G401 (cell line): ENCODE data around the gene SGPL1. TPM values are rescaled to one million over a fixed set of nuclear protein-coding genes. Genes with fewer than 3 reads are reported as not detected.

Source experiments
- DNase-seq: peaks from one replicate; pipeline ENCODE4 v3.0.0-alpha.2; 2015; ENCODE audit warnings: low spot score
- in situ Hi-C: cut with HindIII; loops from 2 replicates; pipeline ENCODE4 v1.10.0; 2016; ENCODE audit warnings: low sequenced_read_pairs, mixed read lengths
- total RNA-seq: library from RNA; depleted of rRNA; stranded (reverse); fragments of >200 nt; shearing (Covaris generic); gene quantifications from 2 replicates; pipeline ENCODE4 v1.2.3, GENCODE V29; 2014; rRNA removed

The SGPL1 gene
- total RNA-seq, 1 experiment from 2014 or later, result 51.2 TPM

- DNase-seq, result no peak
- in situ Hi-C loops, result no loop called here
These were observed 112.4 kb downstream of the SGPL1 start for GRCh38 chr10:70928140-70928539.

DNA sequence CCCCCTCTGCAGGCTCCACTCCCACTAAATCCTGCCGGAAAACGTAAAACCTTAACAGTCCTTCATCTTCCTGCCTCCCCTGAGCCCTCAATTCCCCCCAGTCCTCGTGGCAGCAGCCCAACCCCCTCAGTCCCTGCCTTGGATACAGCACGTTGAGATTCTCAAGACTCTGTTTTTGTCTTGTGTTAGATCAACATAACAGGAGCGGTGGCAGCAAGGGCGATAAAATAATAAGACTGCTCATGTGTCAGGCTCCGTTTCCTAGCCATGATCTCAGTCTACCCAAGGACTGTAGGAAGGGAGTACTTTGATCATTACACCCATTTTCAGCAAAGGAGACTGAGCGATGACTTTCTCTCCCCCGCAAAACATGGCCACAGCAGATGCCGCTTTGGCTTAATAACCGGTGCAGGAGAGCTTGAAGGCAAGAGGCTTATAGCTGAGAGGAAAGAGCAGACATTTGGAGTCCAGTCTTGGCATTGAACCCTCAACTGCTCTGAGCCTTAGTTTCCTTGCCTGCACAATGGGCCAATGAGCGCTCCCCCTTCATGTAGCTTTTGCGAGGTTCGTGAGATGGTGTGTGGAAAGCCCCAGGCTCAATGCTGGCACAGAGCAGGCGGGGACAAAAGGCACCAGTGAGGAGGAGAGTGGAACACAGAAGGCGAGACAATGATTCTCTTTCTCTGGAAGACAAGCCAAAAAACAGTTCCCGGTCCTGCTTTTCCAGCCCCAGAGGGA, 114.7 kb downstream of the SGPL1 start:
- in situ Hi-C loops, result no loop called here
- DNase-seq, result peak; percentile 59

Other genes with a start within 250 kb of the SGPL1 start
- gene PRF1, start 213.2 kb upstream of the SGPL1 start, total RNA-seq, result not detected in 2 replicates
- 0.03 TPM in 1 of 2 replicates, not detected in the other for gene ADAMTS14, start 143.4 kb upstream of the SGPL1 start, total RNA-seq
- not detected in 2 replicates for gene TBATA, start 30.6 kb upstream of the SGPL1 start, total RNA-seq
- 65.8 and 115 TPM in 2 replicates for gene PCBD1, start 72.6 kb downstream of the SGPL1 start, total RNA-seq